ENCODE measurements around the gene CIITA.
"Not testable (repeated sequence)": the region's sequence is repeated elsewhere in the genome, so short reads cannot be mapped to it uniquely, and the experiment has no call there.

Gene CIITA, protein sequence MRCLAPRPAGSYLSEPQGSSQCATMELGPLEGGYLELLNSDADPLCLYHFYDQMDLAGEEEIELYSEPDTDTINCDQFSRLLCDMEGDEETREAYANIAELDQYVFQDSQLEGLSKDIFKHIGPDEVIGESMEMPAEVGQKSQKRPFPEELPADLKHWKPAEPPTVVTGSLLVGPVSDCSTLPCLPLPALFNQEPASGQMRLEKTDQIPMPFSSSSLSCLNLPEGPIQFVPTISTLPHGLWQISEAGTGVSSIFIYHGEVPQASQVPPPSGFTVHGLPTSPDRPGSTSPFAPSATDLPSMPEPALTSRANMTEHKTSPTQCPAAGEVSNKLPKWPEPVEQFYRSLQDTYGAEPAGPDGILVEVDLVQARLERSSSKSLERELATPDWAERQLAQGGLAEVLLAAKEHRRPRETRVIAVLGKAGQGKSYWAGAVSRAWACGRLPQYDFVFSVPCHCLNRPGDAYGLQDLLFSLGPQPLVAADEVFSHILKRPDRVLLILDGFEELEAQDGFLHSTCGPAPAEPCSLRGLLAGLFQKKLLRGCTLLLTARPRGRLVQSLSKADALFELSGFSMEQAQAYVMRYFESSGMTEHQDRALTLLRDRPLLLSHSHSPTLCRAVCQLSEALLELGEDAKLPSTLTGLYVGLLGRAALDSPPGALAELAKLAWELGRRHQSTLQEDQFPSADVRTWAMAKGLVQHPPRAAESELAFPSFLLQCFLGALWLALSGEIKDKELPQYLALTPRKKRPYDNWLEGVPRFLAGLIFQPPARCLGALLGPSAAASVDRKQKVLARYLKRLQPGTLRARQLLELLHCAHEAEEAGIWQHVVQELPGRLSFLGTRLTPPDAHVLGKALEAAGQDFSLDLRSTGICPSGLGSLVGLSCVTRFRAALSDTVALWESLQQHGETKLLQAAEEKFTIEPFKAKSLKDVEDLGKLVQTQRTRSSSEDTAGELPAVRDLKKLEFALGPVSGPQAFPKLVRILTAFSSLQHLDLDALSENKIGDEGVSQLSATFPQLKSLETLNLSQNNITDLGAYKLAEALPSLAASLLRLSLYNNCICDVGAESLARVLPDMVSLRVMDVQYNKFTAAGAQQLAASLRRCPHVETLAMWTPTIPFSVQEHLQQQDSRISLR

DNA sequence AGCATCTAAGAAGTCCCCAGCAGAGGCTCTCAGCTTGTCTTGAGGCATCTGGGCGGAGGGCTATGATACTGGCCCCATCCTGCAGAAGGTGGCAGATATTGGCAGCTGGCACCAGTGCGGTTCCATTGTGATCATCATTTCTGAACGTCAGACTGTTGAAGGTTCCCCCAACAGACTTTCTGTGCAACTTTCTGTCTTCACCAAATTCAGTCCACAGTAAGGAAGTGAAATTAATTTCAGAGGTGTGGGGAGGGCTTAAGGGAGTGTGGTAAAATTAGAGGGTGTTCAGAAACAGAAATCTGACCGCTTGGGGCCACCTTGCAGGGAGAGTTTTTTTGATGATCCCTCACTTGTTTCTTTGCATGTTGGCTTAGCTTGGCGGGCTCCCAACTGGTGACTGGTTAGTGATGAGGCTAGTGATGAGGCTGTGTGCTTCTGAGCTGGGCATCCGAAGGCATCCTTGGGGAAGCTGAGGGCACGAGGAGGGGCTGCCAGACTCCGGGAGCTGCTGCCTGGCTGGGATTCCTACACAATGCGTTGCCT lies at the start of gene CIITA:
Gene CIITA (plus strand): TSS at position 404 of the 543 bp plus-strand sequence. CDS start 129 bp downstream, at position 533.
- DNase-seq: peak; percentile 83

DNA sequence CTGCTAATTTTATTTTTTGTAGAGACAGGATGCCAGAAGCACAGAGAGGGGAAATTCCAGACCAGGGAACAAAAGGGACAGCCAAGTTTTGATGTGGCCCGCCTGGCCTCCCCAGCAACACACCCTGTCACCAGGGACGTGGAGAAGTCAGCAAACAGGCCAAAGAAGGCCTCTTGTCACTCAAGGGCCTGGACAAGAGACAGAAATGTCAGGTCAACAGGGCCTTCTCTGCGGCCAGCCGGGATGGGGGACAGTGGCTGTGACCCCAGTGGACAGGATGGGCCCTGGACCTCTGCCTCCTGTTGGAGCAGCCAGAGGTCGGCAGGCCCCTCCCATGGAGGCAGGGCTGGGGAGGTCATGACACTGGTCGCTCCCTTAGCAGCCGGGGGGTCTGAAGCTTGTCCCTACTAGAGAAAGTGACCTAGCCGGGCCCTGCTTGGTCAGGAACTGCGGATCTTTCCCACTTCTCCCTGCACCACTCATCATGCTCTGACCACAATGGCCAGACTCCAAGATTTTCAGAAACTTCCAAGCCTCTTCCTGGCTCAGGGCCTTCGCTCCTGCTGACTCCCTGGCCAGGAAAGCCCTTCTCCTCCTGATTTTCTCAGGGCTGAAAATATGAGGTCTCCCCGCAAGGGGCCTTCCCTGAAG lies 49.2 kb upstream of the CIITA start:
- DNase-seq: no peak

DNA sequence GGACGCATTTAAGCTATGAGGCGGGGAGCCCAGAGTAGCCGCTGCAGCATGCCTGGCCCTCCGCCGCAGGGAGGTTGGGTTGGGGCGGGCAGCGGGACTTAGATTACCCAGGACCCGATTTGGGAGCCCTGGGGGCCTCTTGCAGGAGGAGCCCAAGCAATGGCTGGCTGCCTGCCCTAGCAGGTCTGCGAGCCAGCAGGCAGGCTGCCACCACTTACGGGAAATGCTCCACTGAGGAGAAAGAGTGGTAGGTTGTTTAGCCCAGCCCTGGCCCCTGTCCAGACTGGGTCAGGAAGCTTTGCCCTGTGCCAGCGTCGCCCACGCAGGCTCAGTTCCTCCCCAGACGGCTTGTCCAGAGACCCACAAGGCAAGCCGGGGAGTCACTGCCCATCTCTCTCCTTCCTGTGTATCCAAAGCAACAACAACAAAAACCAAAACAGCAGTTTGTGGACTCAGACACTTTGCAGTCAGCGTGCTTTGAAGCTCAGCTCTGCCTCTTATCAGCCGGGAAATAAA lies 48.1 kb upstream of the CIITA start:
- peak; percentile 83 for DNase-seq

DNA sequence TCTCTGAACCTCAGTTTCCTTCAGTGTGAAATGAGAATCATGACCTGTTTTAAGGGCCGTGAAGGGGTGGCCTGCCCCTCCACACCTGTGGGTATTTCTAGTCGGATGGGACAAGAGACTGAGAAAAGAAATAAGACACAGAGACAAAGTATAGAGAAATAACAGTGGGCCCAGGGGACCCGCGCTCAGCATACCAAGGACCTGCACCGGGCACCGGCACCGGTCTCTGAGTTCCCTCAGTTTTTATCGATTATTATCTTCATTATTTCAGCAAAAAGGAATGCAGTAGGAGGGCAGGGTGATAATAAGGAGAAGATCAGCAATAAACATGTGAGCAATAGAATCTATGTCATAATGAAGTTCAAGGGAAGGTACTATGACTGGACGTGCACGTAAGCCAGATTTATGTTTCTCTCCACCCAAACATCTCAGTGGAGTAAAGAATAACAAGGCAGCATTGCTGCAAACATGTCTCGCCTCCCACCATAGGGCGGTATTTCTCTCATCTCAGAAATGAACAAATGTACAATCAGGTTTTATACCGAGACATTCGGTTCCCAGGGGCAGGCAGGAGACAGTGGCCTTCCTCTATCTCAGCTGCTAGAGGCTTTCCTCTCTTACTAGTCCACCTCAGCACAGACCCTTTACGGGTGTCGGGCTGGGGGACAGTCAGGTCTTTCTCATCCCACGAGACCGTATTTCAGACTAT lies 47.5 kb upstream of the CIITA start:
- DNase-seq: not testable (repeated sequence)

DNA sequence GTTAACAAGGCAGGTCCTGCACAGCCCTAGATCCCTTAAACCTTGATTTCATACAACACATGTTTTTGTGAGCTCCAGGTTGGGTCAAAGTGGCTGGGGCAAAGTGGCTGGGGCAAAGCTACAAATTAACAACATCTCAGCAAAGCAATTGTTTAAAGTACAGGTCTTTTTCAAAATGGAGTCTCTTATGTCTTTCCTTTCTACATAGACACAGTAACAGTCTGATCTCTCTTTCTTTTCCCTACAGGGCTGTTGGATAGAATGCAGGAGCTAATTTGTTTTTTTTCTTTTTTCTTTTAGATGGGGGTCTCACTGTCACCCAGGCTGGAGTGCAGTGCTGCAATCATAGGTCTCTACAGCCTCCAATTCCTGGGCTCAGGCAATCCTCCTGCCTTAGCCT lies 46.8 kb upstream of the CIITA start:
- not testable (repeated sequence) for DNase-seq

DNA sequence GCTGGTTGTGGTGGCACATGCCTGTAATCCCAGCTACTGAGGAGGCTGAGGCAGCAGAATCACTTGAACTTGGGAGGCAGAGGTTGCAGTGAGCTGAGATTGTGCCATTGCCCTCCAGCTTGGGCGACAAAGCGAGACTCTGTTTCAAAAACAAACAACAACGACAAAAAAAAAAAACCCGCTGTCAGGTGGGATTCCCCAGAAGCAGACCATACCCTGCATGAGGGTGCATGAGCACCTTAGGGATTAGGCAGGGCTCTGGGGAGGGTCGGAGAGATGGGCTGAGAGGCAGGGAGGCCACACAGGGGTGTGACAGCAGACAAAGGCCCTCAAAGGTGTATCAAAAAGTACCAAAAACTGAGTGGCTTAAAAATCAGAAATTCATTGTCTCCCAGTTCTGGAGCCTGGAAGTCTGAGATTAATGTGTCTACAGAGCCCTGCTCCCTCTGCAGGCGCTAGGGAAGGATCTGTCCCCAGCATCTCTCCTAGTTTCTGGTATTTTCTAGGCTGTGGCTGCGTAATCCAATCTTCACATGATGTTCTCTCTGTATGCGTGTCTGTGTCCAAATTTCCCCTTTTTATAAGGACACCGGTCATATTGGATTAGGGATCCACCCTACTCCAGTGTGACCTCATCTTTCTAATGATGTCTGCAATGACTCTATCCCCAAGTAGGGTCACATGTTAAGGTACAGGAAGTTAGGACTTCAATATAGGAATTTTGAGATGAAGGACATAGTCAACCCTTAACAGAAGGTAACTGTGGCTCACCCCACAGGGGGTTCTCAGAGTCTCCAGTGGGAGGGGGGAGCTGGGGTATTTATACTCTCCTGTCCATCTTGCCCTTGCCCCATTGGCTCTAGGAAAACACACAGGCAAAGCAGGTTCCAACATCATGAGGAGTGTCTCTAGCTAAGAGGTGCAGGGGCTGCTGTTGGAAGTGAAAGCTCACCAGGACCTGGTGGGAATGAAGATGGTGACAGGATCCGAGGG lies 44.8 kb upstream of the CIITA start:
- DNase-seq: no peak

DNA sequence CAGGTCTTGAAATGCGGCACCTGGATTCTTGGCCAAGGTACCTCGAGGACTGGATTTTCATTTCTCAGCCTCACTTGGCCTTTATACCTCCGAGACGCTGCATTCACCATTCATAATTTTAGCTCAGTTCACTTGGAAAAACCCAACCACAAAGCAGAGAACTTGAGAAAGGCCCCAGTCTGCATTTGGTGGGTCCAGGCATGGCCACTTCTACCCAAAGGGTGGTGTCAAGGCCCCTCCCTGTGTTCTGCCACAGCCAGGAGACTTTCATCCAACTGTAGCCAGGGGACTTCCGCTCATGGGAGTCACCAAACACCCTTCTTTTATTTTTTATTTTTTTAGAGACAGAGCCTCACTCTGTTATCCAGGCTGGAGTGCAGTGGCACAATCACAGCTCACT lies 43.7 kb upstream of the CIITA start:
- no peak for DNase-seq

DNA sequence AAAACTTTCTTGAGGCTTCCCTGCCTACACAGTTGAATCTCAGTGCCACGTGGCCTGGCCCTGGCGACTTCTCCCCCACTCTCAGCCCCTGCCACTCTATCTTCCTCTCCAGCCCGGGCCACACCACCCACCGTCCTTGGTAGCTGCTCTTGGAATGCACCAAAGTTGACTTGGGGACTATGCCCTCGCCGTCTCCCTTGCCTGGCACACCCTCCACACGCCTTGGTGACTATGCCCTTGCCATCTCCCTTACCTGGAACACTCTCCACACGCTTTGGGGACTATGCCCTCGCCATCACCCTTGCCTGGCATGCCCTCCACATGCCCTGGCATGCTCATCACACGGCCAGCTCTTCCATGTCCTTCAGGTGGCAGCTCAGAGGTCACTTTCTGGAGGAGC lies 42.9 kb upstream of the CIITA start:
- no peak for DNase-seq

DNA sequence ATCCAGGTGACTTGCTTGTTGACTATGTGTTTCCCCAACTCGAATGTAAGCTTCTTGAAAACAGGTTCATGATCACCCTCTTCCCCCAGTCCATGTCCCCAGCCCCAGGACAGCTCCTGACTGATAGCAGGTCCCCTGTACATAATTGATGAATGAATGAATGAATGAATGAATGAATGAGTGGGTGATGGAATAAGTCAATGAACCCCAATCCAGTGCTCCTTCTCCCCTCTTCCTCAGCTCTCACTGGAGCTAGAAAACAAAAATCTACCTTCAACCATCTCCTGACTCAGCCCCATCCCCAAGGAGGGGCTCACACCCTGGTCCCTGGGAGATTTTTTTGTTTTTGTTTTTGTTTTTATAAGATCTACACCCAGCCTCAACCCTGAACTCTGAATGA lies 42.2 kb upstream of the CIITA start:
- DNase-seq: no peak

DNA sequence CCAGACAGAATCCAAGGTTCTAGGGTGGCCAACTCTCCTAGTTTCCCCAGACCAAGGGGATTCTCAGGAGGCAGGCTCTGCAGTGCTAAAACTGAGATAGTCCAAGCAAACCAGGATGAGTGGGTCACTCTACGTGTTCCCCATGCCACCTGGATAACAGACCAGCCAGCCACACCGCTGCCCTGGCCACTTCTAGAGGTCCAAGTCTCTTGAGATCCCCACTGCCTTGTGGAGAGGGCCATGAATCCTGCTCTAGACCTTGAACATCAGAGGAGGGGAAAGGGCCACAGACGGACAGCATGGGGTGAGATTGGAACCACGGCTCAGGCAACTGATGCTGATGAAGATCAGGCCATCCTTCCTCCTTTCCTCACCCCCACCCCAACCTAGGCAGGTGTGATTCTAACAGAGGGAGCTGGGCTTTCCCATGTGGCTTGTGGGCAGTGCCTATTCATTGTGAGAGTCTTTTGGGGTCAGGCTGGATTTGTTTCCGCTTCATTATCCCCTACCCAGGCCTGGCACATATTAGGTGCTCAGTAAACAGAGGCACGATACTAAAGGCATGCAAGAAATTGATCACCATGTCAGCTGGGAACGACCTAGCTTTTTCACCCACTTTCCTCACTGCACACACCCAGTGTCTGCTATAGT lies 41.6 kb upstream of the CIITA start:
- DNase-seq: no peak

DNA sequence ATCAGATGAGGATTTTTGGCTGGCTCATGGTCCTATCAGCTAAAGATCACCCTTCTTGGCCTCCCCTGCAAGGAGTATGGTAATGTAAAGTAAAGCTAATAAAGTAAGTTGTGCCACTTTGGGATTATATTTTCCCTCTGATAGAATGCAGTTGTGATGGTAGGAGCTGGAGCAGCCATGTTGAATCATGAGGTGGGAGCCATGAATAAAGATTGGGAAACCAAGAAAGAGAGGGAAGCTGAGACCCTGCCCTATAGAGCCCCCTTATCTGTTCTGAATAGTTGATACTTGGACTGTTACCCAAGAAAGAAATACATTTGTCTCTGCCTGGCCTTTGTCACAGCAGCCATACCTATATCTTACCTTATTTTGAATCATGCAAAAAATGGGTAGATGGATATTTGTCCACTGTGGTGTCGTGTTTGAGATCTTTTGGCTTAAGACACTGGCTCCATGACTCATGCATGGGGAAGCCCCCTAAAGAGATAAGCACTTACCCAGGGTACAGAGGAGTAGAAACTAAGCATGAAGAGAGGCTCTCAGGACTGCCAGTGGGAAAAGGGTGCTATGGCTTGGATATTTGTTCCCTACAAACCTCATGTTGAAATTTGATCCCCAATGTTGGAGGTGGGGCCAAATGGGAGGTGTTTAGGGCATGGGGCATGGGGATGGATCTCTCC lies 40.7 kb upstream of the CIITA start:
- no peak for DNase-seq

DNA sequence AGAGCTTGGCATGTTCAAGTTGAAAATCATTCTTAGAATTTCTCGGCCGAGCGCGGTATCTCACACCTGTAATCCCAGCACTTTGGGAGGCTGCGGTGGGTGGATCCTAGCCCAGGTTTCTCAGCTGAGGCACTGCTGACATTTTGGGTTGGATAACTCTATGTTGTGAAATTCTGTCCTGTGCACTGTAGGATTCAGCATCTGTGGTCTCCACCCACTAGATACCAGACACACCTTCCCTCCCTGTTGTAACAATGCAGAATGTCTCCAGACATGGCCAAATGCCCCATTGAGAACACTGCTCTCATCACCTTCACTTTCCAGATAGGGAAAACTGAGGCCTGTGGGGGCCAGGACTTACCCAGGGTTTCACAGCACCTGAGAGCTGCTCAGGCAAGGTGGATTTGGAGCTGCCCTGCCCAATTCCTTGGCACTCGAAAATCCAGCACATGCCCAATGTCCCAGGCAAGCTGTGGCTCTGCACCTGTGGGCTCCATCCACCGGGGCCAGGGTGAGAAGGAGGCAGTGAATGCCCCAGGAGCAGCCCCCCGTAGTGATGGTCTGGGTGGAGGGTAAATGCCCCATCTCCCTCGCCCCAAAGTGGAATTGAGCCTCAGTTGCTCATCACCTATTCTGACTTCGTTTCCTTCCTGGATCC lies 38.3 kb upstream of the CIITA start:
- no peak for DNase-seq

DNA sequence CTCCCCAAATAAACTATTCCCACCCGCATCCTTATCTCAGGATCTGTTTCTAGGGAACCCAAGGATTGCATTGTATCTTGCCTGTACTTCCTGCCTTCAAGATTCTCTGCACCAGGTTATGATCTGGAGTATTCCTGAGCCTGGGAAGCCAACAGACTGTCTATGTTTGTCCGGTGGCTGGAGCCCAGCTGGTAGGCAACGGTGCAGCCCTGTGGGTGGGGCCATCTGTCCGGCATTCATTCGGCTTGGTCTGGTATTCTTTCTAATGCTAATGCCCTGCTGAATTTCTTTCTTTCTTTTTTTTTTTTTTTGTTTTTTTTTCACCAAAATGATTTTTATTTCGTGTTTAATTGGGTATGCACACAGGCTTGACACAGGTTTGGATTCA lies 37.7 kb upstream of the CIITA start:
- no peak for DNase-seq

DNA sequence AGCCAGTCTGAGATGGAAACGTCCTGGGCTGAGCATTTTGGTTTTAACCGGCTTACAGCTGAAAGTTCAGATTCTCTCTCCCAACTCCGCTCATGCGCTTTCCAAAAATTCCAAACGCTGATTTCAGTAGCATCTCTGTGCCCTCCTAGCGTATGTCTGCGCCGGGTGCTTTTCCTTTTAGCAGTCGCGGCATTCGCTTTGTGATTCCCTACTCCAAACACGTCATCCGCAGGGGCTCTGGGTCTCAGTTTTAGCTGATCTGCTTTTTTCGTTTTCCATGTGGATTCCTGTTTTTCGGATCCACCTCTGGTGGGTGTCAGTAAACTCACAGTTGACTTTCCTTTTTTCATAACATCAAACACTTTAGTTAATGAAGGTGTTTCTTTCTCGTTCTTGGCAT lies 36.3 kb upstream of the CIITA start:
- DNase-seq: no peak

DNA sequence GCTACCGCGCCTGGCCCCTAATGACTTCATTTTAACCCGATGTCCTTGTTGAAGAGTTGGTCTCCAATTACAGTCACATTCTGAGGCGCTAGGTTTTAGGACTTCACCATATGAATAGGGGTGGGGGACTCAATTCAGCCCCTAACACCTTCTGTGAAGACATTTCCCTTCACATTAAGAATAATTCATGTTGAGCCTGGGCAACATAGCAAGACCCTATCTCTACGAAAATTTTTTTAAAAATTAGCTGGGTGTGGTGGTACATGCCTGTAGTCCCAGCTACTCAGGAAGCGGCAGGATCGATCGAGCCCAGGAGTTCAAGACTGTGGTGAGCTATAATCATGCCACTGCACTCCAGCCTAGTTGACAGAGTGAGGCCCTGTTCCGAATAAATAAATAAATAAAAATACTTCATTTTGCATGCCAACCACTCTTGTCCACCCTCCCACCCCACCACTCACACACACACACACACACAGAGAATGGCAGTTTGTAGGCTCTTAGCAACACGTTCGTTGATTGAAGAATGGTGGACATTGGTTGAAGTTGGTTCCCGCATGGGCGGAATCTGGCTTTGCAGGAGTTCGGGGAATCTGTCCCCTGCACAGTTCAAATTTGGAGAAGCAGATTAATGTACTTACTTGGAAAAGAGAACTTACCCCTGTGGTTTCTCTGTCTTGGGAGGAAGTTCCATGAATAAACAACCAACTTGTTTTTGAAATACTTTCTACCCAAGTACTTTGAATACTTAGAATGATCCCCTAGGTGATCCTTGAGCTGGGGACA lies 30.6 kb upstream of the CIITA start:
- no peak for DNase-seq

DNA sequence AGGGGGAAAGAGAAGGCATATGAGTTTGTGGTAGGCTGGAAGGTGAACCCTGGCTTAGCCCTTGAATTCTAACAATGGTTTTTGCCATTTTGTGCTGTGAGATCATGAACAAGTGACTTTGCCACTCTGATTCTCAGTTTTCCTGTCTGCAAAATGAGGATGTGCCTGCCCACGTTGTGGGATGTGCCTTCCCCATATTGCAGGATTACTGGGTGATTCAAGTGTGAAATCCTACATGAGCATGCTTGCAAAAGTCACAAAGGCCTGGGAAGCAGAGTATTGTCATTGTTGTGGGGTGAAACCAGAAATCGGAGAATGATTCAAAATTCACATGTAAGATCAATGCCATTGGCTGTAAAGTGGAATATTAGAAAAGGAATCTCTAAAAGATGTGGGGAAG lies 29.8 kb upstream of the CIITA start:
- DNase-seq: no peak

DNA sequence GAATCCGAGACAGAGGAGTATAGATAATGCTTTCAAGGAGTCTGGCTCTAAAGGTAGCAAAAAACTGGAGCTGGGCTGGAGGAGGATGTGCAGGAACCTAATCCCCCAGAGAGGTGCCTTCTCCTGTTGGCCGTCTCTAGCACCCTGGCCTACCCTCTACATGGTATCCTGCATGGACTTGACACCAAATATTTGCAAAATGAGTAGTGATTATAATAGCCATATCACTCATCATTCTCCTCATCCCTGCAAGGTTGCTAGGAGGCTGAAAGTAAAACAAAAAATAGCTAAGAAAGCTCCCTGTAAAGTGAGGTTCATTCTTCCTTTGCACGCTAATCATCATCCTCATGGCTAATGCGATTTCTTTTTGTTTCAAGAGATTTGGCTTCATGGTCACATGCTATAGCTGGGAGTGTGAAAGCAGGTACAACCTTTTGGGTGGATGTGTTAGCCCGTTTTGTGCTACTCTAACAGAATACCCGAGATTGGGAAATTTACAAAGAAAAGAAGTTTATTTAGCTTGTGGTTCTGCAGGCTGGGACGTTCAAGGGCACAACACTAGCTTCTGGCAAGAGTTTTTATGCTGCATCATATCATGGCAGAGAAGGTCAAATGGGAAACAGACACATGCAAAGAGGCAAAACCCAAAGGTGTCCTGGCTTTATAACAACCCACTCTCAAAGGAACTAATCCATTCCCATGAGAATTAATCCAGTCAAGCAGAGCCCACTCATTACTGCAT lies 27.1 kb upstream of the CIITA start:
- no peak for DNase-seq
